Natural killer cell (primary cell): ENCODE results near the gene STXBP6. TPM values are rescaled to one million over a fixed set of nuclear protein-coding genes. Genes with fewer than 3 reads are reported as not detected.

Experiments used
- ATAC-seq, 3 donors: fragments of 150-1000 bp in 2 of 3; fragments of 200-7000 bp in 1 of 3; cut with Tn5 transposase; 1 replicate in 1 of 3; 2 replicates in 2 of 3; pipeline ENCODE4 v1.10.0; 2021; ENCODE audit warnings: mild to moderate bottlenecking in 2 of 3, moderate library complexity in 2 of 3
- DNase-seq, 2 donors: peaks; one replicate each; pipeline versions ENCODE4 v3.0.0 to v3.0.0-alpha.2; 2013 to 2021; ENCODE audit warnings: mixed read lengths in 1 of 2
- H3K27ac ChIP-seq: one replicate; pipeline ENCODE4 v1.5.1; 2013; ENCODE audit warnings: mild to moderate bottlenecking, low read length
- H3K27me3 ChIP-seq: one replicate; pipeline ENCODE4 v1.6.1; 2013; ENCODE audit warnings: low read length; ENCODE audit not compliant: control insufficient read depth, insufficient read depth
- H3K36me3 ChIP-seq: one replicate; pipeline ENCODE4 v1.6.1; 2013; ENCODE audit warnings: low read length; ENCODE audit not compliant: control insufficient read depth, insufficient read depth
- H3K4me1 ChIP-seq: one replicate; pipeline ENCODE4 v1.6.1; 2013; ENCODE audit warnings: low read length; ENCODE audit not compliant: control insufficient read depth, insufficient read depth
- H3K4me3 ChIP-seq: one replicate; pipeline ENCODE4 v1.5.1; 2013; ENCODE audit warnings: low read length
- H3K9me3 ChIP-seq: one replicate; pipeline ENCODE4 v1.6.1; 2013; ENCODE audit warnings: low read length; ENCODE audit not compliant: control insufficient read depth, insufficient read depth
- H3K27ac Mint-ChIP-seq, 2 donors: one replicate each; pipeline ENCODE4 v1.8.0; 2022; ENCODE audit warnings: mild to moderate bottlenecking in 2 of 2, mixed read lengths in 2 of 2, moderate library complexity in 1 of 2
- H3K27me3 Mint-ChIP-seq, 2 donors: one replicate each; pipeline ENCODE4 v1.8.0; 2022; ENCODE audit warnings: low read depth in 2 of 2, mixed read lengths in 2 of 2
- H3K36me3 Mint-ChIP-seq: one replicate; pipeline ENCODE4 v1.8.0; 2022; ENCODE audit warnings: mixed read lengths
- H3K4me1 Mint-ChIP-seq, 2 donors: one replicate each; pipeline ENCODE4 v1.8.0; 2022; ENCODE audit warnings: mixed read lengths in 2 of 2
- H3K4me3 Mint-ChIP-seq: one replicate; pipeline ENCODE4 v1.8.0; 2022; ENCODE audit warnings: mild to moderate bottlenecking, moderate library complexity, mixed read lengths
- H3K9me3 Mint-ChIP-seq, 2 donors: one replicate each; pipeline ENCODE4 v1.8.0; 2022; ENCODE audit warnings: mixed read lengths in 2 of 2
- WGBS: methylation state at CpG from one replicate; pipeline ENCODE4 v1.1.7; 2013; ENCODE audit warnings: missing lambda C conversion rate; ENCODE audit not compliant: insufficient coverage; 5-methylcytosine and 5-hydroxymethylcytosine counted together
- intact Hi-C: fragments of 100-400 bp; cut with micrococcal nuclease; formaldehyde crosslinking; loops from one replicate; pipeline ENCODE4 v1.14.2; 2022
- total RNA-seq, 4 donors: library from RNA; stranded (reverse); fragments of 120-200 nt in 1 of 4; gene quantifications; one replicate each; pipeline versions ENCODE4 v1.2.3 to v1.2.4, GENCODE V29; 2013 to 2022
- TF ChIP-seq, protein P1 (sequence below): fragments of 200-600 bp; IDR thresholded peaks from one replicate; pipeline ENCODE4 v1.8.0; 2022; ENCODE audit warnings: antibody characterized with exemption

STXBP6 gene
- total RNA-seq, 3 donors from 2014 or later (not counting 1 experiment from before 2014, with no cell fraction given): 0.20 TPM; not detected in 2

DNA sequence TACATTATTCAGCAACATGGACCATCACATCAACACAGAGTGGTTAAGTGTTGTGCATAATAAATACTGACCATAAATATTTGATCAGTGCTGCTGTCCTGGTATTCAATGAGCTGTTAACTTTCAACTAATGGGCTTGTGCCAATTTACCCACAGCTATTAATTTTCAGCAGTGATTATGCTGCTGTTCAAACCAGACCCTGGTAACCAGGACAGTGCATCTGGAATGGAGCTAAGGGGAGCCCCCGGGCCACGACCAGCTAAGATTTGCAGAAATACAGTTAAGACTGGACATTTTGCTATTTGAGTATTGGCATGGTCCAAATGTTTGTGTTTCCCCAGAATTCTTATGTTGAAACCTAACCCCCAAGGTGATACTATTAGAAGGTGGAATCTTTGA is 235.6 kb downstream of the STXBP6 start:
- H3K4me1 ChIP-seq: no peaks in the 10 kb centered on the region
- 84% methylated on average over 2 of the region's 2 CpGs for WGBS
- no peaks in the 10 kb centered on the region for H3K27me3 ChIP-seq
- no peaks in the 10 kb centered on the region for H3K9me3 ChIP-seq
- intact Hi-C loops: no loop called here
- Mint-ChIP-seq H3K27ac (no peak overlapping the region), H3K4me3 (no peak overlapping the region), H3K27me3 (peaks cover 15 to 33% of the 10 kb centered on the region in 2 donors), H3K4me1 (no peaks in the 10 kb centered on the region), H3K36me3 (no peaks in the 10 kb centered on the region), H3K9me3 (no peaks in the 10 kb centered on the region)
- H3K4me3 ChIP-seq: no peak overlapping the region
- no peak for ATAC-seq
- H3K36me3 ChIP-seq: no peaks in the 10 kb centered on the region
- TF ChIP-seq, protein P1, sequence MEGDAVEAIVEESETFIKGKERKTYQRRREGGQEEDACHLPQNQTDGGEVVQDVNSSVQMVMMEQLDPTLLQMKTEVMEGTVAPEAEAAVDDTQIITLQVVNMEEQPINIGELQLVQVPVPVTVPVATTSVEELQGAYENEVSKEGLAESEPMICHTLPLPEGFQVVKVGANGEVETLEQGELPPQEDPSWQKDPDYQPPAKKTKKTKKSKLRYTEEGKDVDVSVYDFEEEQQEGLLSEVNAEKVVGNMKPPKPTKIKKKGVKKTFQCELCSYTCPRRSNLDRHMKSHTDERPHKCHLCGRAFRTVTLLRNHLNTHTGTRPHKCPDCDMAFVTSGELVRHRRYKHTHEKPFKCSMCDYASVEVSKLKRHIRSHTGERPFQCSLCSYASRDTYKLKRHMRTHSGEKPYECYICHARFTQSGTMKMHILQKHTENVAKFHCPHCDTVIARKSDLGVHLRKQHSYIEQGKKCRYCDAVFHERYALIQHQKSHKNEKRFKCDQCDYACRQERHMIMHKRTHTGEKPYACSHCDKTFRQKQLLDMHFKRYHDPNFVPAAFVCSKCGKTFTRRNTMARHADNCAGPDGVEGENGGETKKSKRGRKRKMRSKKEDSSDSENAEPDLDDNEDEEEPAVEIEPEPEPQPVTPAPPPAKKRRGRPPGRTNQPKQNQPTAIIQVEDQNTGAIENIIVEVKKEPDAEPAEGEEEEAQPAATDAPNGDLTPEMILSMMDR: no peak
- no peak for DNase-seq
- H3K27ac ChIP-seq: no peak overlapping the region

DNA sequence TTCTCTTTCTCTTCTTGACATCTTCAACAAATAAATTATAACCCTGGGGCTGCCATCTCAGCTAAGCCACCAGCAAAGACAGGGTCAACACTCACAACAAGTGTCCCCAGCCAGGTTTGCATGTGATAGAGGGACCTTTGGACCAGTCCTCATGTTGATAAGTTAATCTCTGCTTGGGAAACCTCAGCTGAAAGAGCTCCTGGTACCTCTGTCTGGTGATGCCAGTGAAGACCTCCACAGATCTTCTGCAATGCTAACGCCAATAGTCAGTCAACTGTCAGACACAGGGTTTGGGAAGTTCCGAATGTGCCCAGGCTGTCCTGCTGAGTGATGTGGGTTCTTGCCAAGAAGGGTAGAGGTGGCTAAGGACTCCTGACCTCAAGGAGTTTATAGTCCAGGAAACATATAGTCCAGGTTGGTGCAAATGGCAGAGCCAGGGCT is 236.1 kb downstream of the STXBP6 start:
- no peak for ATAC-seq
- TF ChIP-seq, protein P1: no peak
- H3K27me3 Mint-ChIP-seq: peaks cover 18 to 33% of the 10 kb centered on the region in 2 donors

DNA sequence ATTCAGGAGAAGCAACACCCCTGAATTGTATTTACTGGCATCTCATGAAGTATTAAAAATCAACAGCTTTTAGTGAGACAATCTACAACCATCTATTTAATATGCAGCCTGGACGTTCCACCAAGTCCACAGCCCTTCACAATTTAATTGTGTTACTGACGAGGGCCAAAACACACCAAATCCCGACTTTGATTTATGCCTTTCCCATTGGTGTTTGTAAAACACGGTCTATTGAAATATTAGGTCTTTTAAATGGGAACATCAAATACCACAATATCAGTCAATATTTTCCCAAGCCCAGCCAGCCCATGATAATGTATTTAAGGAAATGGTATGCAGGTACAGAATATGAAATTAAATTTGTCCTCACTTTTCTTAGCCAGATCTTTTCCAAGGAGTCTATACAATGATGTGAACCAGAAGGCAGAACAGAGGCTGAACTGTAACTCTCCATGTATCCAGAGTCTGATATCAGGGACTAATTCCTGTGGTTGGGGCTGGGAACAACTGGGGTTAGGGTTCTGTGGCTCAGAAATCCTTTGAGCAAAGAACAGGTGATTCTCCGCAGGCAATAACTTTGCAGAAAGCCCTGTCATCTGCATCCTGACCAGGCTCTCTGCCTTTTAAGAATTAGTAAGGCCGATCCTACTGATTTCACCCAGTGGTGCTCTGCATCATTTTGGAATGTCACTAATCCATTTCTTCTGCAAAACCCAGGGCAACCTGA is 236.7 kb downstream of the STXBP6 start:
- no peak for DNase-seq
- Mint-ChIP-seq H3K9me3 (no peaks in the 10 kb centered on the region), H3K36me3 (no peaks in the 10 kb centered on the region), H3K27me3 (peaks cover 18 to 38% of the 10 kb centered on the region in 2 donors), H3K4me1 (no peaks in the 10 kb centered on the region), H3K27ac (no peak overlapping the region), H3K4me3 (no peak overlapping the region)
- H3K27ac ChIP-seq: no peak overlapping the region
- no peaks in the 10 kb centered on the region for H3K9me3 ChIP-seq
- intact Hi-C loops: no loop called here
- H3K36me3 ChIP-seq: no peaks in the 10 kb centered on the region
- ATAC-seq: no peak
- 86% methylated on average over 4 of the region's 6 CpGs for whole genome bisulfite sequencing
- H3K4me1 ChIP-seq: no peaks in the 10 kb centered on the region
- no peak overlapping the region for H3K4me3 ChIP-seq
- TF ChIP-seq, protein P1: no peak
- no peaks in the 10 kb centered on the region for H3K27me3 ChIP-seq

More for the DNA sequence above, 236.1 kb downstream of the STXBP6 start:
- no peaks in the 10 kb centered on the region for H3K27me3 ChIP-seq
- WGBS: 94% methylated on average over 2 of the region's 2 CpGs
- H3K27ac Mint-ChIP-seq: no peak overlapping the region
- no peaks in the 10 kb centered on the region for H3K36me3 Mint-ChIP-seq
- no peak overlapping the region for H3K4me3 Mint-ChIP-seq
- no peak for DNase-seq
- no peaks in the 10 kb centered on the region for H3K9me3 ChIP-seq
- H3K9me3 Mint-ChIP-seq: no peaks in the 10 kb centered on the region
- intact Hi-C loops: no loop called here
- H3K4me1 Mint-ChIP-seq: no peaks in the 10 kb centered on the region
- no peak overlapping the region for H3K27ac ChIP-seq
- H3K4me1 ChIP-seq: no peaks in the 10 kb centered on the region
- no peak overlapping the region for H3K4me3 ChIP-seq
- no peaks in the 10 kb centered on the region for H3K36me3 ChIP-seq

DNA sequence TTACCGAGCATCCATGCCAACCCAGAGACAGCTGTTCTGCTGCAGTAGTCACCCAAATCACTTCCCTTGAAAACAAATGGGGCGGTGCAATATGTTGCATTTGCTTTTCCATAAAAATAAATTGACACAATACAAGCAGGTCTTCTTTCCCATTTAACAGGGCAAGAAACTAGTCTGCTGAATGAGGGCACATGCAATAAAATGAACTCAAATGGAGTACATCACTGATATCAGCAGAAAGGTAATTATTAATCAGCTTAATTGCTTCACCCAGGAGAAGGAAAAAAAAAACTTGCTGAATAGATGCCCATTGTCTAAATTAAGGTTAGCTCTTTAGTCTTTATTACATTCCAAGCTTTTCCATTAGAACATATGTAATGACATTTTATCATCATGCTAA is 240.8 kb downstream of the STXBP6 start:
- Mint-ChIP-seq H3K4me1 (no peaks in the 10 kb centered on the region), H3K27me3 (peaks cover 17 to 45% of the 10 kb centered on the region in 2 donors), H3K36me3 (no peaks in the 10 kb centered on the region), H3K27ac (no peak overlapping the region), H3K4me3 (no peak overlapping the region), H3K9me3 (no peaks in the 10 kb centered on the region)
- no peaks in the 10 kb centered on the region for H3K4me1 ChIP-seq
- DNase-seq (no peak), ATAC-seq (no peak)
- 98% methylated on average over 2 of the region's 2 CpGs for WGBS
- H3K9me3 ChIP-seq: no peaks in the 10 kb centered on the region
- no peak overlapping the region for H3K4me3 ChIP-seq
- H3K36me3 ChIP-seq: no peaks in the 10 kb centered on the region
- H3K27ac ChIP-seq: no peak overlapping the region
- intact Hi-C loops: no loop called here
- TF ChIP-seq, protein P1: no peak
- H3K27me3 ChIP-seq: no peaks in the 10 kb centered on the region
